SK-N-SH (cell line): Measurements from ENCODE around the gene PFDN1.

Experiments
- ELF1 ChIP-seq: IDR thresholded peaks from 2 replicates; pipeline ENCODE4 v1.4.0; 2012
- JUND ChIP-seq: IDR thresholded peaks from 2 replicates; pipeline ENCODE4 v1.4.0; 2012
- MXI1 ChIP-seq: IDR thresholded peaks from 2 replicates; pipeline ENCODE4 v1.6.1; 2012; ENCODE audit warnings: mild to moderate bottlenecking, low read depth, low read length, improper control_type of control experiment
- POLR2AphosphoS5 ChIP-seq: IDR thresholded peaks from 2 replicates; pipeline ENCODE4 v1.6.1; 2012; ENCODE audit warnings: low read depth, low read length
- RAD21 ChIP-seq: IDR thresholded peaks from 2 replicates; pipeline ENCODE4 v1.6.1; 2012; ENCODE audit warnings: mild to moderate bottlenecking, low read length
- SMC3 ChIP-seq: IDR thresholded peaks from 2 replicates; pipeline ENCODE4 v1.6.1; 2012; ENCODE audit warnings: low read depth, low read length, improper control_type of control experiment
- TCF12 ChIP-seq: IDR thresholded peaks from 2 replicates; pipeline ENCODE4 v1.4.0; 2012
- YY1 ChIP-seq: IDR thresholded peaks from 2 replicates; pipeline ENCODE4 v1.4.0; 2012; ENCODE audit warnings: low read depth, mild to moderate bottlenecking
- TF ChIP-seq, protein P1 (sequence below): fragments of 200-600 bp; sonication (generic); IDR thresholded peaks from 2 replicates; pipeline ENCODE4 v1.6.1; 2017; ENCODE audit warnings: antibody characterized with exemption, mild to moderate bottlenecking, moderate library complexity
- TF ChIP-seq, protein P2 (sequence below): IDR thresholded peaks from 2 replicates; pipeline ENCODE4 v1.4.0; 2012; ENCODE audit warnings: low read depth
- TF ChIP-seq, protein P3 (sequence below): IDR thresholded peaks from 2 replicates; pipeline ENCODE4 v1.4.0; 2012; ENCODE audit warnings: low read depth, borderline replicate concordance

DNA sequence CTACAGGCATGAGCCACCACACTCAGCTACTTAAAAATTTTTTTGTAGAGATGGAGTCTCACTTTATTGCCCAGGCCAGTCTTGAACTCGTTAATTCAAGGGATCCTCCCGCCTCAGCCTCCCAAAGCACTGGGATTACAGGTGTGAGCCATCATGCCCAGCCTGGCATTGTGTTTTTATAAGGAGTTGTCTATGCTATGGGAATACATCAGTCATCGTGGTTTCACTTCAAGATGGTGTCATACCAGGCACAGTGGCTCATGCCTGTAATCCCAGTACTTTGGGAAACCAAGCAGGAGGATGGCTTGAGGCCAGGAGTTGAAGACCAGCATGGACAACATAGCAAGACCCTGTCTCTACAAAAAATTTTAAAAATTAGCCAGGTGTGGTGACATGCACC, 78.2 kb downstream of the PFDN1 start:
- TF ChIP-seq, protein P1, sequence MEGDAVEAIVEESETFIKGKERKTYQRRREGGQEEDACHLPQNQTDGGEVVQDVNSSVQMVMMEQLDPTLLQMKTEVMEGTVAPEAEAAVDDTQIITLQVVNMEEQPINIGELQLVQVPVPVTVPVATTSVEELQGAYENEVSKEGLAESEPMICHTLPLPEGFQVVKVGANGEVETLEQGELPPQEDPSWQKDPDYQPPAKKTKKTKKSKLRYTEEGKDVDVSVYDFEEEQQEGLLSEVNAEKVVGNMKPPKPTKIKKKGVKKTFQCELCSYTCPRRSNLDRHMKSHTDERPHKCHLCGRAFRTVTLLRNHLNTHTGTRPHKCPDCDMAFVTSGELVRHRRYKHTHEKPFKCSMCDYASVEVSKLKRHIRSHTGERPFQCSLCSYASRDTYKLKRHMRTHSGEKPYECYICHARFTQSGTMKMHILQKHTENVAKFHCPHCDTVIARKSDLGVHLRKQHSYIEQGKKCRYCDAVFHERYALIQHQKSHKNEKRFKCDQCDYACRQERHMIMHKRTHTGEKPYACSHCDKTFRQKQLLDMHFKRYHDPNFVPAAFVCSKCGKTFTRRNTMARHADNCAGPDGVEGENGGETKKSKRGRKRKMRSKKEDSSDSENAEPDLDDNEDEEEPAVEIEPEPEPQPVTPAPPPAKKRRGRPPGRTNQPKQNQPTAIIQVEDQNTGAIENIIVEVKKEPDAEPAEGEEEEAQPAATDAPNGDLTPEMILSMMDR, result no peak
- no peak for TF ChIP-seq TCF12
- TF ChIP-seq, protein P2, sequence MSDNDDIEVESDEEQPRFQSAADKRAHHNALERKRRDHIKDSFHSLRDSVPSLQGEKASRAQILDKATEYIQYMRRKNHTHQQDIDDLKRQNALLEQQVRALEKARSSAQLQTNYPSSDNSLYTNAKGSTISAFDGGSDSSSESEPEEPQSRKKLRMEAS, result no peak
- TF ChIP-seq, protein P3, sequence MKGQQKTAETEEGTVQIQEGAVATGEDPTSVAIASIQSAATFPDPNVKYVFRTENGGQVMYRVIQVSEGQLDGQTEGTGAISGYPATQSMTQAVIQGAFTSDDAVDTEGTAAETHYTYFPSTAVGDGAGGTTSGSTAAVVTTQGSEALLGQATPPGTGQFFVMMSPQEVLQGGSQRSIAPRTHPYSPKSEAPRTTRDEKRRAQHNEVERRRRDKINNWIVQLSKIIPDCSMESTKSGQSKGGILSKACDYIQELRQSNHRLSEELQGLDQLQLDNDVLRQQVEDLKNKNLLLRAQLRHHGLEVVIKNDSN, result no peak
- no peak for TF ChIP-seq ELF1
- no peak for TF ChIP-seq RAD21
- no peak for TF ChIP-seq POLR2AphosphoS5
- TF ChIP-seq MXI1, result no peak
- TF ChIP-seq JUND, result no peak
- TF ChIP-seq YY1, result no peak
- no peak for TF ChIP-seq SMC3
